MM.1S (cell line): ENCODE measurements around the gene ZBTB24.

Experiments
- EZH2 ChIP-seq: fragments of 300-600 bp; sonication (generic); optimal IDR thresholded peaks from 2 replicates; pipeline ENCODE3; 2017; ENCODE audit warnings: low read depth, mild to moderate bottlenecking, antibody characterized with exemption, low read length, mixed read lengths
- EZH2phosphoT487 ChIP-seq: fragments of 300-600 bp; sonication (generic); IDR thresholded peaks from 2 replicates; pipeline ENCODE4 v1.6.1; 2018; ENCODE audit warnings: antibody characterized with exemption, low read length
- TF ChIP-seq, protein P1 (sequence below): fragments of 300-600 bp; sonication (generic); IDR thresholded peaks from 2 replicates; pipeline ENCODE4 v1.5.1; 2016; ENCODE audit warnings: antibody characterized with exemption, low read length, mixed read lengths

DNA sequence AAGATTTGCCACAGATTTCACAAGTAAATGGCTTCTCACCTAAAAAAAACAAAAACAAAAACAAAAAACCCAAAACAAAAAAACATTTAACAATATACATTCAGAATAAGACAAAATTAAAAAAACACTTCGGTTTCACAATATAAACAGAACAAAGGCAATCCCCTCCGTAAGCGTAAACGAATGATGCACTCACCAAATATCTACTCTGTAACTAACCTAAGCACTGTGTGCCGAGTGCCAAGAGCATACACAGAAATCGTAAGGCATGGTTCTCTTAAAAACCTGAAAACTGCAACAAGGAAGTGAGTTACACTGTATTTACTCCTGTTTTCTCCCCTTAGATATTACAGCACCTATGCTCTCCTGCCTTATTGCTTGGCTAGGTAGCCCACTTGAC is 15.3 kb downstream of the ZBTB24 start:
- TF ChIP-seq, protein P1, sequence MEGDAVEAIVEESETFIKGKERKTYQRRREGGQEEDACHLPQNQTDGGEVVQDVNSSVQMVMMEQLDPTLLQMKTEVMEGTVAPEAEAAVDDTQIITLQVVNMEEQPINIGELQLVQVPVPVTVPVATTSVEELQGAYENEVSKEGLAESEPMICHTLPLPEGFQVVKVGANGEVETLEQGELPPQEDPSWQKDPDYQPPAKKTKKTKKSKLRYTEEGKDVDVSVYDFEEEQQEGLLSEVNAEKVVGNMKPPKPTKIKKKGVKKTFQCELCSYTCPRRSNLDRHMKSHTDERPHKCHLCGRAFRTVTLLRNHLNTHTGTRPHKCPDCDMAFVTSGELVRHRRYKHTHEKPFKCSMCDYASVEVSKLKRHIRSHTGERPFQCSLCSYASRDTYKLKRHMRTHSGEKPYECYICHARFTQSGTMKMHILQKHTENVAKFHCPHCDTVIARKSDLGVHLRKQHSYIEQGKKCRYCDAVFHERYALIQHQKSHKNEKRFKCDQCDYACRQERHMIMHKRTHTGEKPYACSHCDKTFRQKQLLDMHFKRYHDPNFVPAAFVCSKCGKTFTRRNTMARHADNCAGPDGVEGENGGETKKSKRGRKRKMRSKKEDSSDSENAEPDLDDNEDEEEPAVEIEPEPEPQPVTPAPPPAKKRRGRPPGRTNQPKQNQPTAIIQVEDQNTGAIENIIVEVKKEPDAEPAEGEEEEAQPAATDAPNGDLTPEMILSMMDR = no peak
- TF ChIP-seq EZH2 (no peak), EZH2phosphoT487 (no peak)
